Renal cortex interstitium (tissue), 11 donors: ENCODE results near the gene ANAPC5. TPM values are rescaled to one million over a fixed set of nuclear protein-coding genes. Genes with fewer than 3 reads are reported as not detected.
"Not testable (repeated sequence)": the region's sequence is repeated elsewhere in the genome, so short reads cannot be mapped to it uniquely, and the experiment has no call there.

ENCODE experiments used
- DNase-seq, 11 donors: peaks; one replicate each; pipeline ENCODE4 v3.0.0-alpha.2; 2013; ENCODE audit warnings: low read depth in 9 of 11, low spot score in 4 of 11; ENCODE audit errors: extremely low read depth in 1 of 11
- polyA plus RNA-seq, 3 donors: library from polyadenylated mRNA; unstranded; fragments of 120-200 nt; gene quantifications; one replicate each; pipeline ENCODE4 v1.2.1, GENCODE V29; 2013; ENCODE audit not compliant: insufficient read length in 3 of 3

The ANAPC5 gene
- polyA plus RNA-seq, 3 donors: 137 to 198 (median 156) TPM

GRCh38 chr12:121376754-121377697 is 24.8 kb upstream of the ANAPC5 start:
- DNase-seq: no peak

GRCh38 chr12:121374945-121375584 is 22.9 kb upstream of the ANAPC5 start:
- not testable (repeated sequence) for DNase-seq

DNA sequence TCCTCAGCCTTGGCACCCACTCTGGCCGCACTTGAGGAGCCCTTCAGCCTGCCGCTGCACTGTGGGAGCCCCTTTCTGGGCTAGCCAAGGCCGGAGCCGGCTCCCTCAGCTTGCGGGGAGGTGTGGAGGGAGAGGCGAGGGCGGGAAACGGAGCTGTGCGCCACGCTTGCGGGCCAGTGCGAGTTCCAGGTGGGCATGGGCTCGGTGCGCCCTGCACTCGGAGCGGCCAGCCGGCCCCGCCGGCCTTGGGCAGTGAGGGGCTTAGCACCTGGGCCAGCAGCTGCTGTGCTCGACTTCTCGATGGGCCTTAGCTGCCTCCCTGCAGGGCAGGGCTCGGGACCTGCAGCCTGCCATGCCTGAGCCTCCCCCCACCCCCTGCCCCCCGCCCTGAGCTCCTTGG is 22.1 kb upstream of the ANAPC5 start:
- DNase-seq: not testable (repeated sequence)

- DNase-seq: no peak
Observed at GRCh38 chr12:121373755-121374154, 21.5 kb upstream of the ANAPC5 start.

DNA sequence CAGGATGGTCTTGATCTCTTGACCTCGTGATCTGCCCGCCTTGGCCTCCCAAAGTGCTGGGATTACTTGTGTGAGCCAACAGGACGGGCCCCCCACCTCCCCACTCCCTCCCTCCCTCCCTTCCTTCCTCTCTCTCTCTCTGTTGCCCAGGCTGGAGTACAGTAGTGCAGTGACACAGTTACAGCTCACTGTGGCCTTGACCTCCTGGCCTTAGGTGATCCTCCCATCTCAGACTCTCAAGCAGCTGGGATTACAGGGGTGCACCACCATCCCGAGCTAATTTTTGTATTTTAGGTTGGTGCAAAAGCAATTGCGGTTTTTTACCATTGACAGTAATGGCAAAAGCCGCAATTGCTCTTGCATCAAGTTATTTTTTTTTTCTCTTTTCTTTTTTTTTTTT is 19.2 kb upstream of the ANAPC5 start:
- no peak for DNase-seq

GRCh38 chr12:121366063-121366459 is 13.8 kb upstream of the ANAPC5 start:
- peak in 2 of 11 donors; percentile 38 to 39 for DNase-seq

DNA sequence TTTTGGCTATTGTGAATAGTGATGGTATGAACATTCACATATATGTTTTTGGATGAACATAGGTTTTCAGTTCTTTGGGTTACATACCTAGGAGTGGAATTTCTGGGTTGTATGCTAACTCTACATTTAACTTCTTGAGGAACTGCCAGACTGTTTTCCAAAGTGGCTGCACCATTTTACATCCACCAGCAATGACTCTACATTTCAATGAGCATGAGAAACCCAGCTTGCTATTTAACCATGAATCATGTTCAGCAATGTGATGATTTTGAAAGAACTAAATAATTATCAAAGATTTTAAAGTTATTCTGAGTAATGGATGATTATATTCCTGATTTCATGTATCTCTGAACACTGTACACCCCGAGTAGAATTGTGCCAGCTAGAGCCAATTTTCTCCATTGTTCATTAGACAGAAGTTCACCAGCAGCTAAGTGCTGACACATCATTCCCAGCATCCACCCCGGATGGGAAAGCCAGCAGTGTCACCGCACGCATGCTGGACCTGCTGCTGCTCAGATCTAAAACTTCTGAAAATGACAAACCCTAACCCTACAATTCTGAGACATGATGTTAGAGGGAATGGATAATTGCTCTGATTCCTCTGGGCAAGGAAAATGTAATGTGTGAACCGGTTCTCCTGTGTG is 13.3 kb upstream of the ANAPC5 start:
- DNase-seq: no peak

- DNase-seq: no peak
Observed at GRCh38 chr12:121364683-121365121, 12.5 kb upstream of the ANAPC5 start.

DNA sequence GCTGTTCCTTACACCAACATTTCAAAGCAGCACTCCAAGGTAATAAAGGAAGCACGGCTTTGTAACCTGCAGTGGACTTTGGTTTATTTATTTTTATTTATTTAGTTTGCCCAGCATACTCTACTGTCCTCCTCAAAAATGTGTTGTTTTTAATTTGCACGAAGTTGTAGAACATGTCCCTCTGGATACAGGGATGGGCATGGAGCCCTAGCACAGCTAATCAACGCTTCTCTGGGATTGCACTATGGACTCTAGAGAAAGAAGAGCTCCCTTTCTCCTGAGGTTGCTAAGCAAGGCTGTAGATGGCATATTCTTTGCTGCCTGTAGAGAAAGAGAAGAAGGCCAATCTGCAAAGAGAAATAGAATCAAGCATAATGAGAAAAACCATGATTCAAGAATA is 5.9 kb upstream of the ANAPC5 start:
- no peak for DNase-seq

DNA sequence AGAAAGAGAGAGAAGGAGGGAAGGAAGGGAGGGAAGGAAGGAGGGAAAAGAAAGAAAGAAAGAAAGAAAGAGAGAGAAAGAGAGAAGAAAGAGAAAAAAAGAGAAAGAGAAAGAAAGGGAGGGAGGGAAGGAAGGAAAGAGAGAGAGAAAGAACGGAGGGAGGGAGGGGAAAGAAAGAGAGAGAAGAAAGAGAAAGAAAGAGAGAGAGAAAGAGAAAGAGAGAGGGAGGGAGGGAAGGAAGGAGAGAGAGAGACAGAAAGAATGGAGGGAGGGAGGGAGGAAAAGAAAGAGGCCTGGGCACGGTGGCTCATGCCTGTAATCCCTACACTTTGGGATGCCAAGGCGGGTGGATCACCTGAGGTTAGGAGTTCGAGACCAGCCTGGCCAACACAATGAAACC is 5.1 kb upstream of the ANAPC5 start:
- DNase-seq: no peak

DNA sequence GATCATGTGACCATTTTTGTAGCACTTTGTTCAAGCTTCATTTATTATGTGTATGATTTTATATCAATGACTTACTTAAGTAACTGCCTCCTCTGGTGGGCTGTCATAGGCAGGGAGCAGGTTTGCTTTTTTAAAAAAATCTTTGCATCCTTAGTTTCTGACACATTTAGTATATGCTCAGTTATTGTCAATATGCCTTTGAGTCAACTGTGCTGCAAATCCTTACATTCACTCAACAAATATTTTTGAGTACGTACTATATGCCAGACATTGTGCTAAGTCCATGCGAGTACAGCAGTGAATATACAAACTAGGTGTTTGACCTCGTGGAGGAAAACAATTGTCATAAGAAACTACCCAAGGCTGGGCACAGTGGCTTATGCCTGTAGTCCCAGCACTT is 4.4 kb upstream of the ANAPC5 start:
- no peak for DNase-seq

DNA sequence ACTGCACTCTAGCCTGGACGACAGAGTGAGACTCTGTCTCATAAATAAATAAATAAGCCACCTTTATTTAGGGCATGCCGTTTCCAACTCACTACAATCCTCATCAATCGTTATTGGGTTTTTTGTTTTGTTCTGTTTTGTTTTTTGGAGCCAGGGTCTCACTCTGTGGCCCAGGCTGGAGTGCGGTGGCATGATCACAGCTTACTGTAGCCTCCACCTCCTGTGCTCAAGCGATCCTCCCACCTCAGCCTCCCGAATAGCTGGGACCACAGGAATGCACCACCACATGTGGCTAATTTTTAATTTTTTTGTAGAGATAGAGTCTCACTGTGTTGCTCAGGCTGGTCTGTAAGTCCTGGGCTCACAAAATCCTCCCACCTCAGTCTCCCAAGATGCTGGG is 3.6 kb upstream of the ANAPC5 start:
- DNase-seq: no peak

DNA sequence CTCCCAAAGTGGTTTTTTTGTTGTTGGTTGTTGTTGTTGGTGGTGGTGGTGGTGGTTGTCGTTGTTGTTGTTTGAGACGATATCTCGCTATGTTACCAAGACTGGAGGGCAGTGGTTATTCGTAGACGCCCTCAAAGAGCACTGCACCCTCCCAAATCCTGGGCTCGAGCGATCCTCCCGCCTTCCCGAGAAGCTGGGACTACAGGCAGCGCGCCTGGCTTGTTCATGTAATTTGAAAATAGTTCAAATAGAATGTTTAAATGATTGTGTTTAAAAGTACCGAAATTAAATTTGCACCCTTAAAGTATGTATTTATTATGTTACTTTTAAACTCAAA is 439 bp upstream of the ANAPC5 start:
- DNase-seq: peak in 1 of 11 donors; percentile 48

- no peak for DNase-seq
Observed at GRCh38 chr12:121346747-121347146, 5.5 kb downstream of the ANAPC5 start.

DNA sequence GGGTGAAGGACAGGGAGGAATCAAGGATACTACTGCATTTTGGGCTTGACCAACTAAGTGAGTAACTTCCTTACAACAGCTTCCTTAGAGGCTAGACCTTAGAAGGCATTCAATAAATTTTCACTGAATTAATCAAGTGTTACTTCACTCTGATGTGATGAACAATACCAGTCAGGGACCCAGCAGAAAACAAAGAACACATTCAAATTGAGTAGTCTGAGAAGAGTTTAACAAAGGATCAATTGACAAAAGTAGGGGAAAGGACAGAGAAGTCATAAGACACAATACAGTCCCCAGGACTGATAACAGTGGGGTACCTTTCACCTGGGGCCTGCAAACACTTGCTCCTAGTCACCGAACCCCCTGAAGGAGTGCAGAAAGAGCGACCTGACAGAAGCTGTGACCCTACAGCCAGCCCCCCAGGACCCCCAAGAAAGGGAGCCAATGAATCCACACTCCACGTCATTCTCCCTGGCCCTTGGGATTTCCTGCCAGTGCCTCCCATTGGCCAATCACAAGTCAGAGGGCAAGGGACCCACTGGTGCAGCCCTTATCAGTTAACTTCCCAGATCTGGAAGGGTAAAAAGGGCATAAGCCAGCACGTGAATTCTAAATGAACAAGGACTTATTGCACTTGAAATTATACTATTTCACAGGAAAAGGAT is 6.9 kb downstream of the ANAPC5 start:
- no peak for DNase-seq

- DNase-seq: no peak
Observed at GRCh38 chr12:121344506-121344905, 7.7 kb downstream of the ANAPC5 start.

DNA sequence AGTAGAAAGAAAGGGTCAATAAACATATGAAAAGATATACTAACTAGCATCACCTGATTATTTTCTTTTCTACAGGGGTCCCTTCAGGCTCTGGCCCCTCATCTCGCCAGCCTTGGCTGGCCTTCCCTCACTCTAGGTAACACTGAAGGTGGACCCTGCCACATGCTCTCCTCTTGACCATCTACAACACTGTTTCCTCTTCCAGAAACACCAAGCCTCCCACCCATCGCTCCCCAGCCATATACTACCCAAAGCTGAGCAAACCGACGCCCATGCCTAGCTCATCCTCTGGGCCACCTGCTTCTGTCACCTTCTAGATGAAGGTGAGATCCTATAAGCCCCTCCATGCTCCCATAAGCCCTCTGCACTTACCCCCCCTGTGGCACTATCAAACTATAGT is 14.8 kb downstream of the ANAPC5 start:
- DNase-seq: no peak

DNA sequence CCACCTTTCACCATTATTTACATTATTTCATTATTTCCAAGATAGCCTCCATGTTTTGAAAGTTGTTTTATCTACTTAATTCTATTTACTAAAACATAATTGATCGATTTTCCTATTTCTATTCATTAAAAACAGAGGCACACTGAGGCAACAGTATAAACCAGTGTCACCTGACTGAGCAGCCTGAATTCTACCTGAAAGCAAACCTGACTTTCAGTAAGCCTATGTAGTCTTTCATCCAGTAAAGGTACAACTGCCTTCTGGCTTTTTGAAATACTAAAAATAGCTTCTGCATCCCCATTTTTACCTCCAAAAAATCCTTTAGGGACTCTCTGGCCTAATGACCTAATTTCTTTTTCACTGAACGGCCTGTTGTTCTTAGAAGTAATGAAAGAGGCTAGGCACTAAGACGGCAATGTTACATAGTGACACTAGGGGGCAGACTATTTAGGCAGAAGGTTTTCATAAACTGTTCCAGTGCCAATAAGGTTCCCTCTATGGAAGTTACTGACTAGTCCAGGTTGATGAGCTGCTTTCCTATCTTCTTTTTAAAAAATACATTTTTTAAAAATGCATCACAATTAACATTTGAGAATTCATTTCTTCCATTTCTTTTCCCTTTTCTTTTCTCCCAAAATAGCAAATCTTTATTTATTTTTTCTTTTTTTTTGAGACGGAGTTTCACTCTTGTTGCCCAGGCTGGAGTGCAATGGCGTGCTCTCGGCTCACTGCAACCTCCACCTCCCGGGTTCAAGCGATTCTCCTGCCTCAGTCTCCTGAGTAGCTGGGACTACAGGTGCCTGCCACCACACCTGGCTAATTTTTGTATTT is 17.5 kb downstream of the ANAPC5 start:
- DNase-seq: peak in 7 of 11 donors; percentile 25 to 50 (median 36)

DNA sequence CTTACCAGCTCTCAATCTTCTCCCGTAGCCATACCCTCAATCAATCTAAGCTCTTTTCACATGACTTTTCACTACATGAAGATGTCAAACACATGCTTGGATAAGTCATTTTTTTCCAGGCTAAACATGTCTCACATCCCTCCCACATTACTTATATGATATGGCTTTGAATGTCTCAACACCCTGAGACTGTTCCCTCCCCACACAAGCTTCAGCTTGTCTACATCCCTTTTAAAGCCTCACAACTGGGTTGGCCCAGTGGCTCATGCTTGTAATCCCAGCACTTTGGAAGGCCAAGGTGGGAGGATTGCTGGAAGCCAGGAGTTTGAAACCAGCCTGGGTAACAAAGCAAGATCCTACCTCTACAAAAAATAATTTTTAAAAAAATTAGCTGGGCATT is 18.5 kb downstream of the ANAPC5 start:
- DNase-seq: no peak
